HG02610 (cell line): ENCODE data around the gene UNC5B.
"Not testable (repeated sequence)": the region's sequence is repeated elsewhere in the genome, so short reads cannot be mapped to it uniquely, and the experiment has no call there.

ENCODE experiments used
- ATAC-seq: cut with Tn5 transposase; IDR thresholded peaks from one replicate; pipeline ENCODE4 v1.9.1; 2021; ENCODE audit warnings: mild to moderate bottlenecking, moderate library complexity; ENCODE audit not compliant: unreplicated experiment

Gene UNC5B

DNA sequence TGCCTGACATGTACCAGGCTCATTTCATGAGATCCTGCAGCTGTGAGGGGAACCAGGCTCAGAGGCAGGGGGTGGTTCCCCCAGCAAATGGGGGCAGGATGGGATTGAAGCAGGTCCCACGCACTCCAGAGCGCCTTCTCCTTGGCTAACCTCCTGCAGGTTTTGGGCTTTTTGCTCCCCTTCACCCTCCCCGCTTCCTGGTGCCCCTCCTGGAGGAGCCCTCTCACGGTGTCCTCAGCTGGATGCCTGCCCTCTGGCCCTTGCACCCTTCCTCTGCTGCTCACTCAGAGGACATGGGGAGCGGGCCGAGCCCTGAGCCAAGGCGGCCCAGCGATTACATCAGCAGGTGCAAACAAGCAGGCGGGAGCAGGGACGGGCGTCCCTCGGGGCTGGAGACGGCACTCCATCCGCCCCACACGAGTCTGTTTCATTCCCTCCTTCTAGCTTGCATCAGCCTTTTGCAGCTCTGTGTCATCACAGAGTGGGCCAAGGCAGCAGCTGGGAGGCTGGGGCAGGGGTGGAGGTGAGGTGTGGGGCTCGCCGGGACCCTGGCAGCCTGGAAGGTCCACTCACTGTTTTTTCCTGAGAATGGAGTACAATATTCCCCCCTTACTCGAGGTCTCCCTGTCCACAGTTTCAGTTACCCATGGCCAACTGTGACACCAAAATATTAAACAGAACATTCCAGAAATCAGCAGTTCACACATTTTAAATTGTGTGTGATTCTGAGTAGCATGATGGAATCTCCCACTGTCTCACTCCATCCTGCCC, 54.0 kb downstream of the UNC5B start:
- ATAC-seq, result no peak

DNA sequence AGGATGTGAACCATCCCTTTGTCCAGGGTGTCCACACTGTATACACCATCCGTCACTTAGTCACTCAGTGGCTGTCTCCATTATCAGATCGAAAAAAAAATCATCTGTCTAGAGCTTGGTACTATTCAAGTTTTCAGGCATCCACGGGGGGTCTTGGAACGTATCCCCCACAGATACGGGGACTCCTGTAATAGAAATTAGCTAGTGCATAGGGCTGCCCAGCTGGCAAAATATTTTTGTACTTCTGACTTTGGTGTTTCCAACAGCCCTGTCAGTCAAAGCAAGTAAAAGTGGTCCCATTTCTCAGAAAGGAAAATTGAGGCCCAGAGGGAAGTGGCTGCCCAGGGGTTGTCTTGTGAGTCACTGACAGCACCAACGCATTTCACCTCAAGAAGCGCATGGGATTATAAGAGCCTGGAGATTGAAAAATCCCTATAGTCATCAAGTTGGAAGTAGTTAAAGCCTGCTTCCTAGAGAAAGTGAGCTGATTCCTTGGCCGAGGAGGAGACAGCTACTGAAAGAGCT, 54.6 kb downstream of the UNC5B start:
- ATAC-seq, result no peak

DNA sequence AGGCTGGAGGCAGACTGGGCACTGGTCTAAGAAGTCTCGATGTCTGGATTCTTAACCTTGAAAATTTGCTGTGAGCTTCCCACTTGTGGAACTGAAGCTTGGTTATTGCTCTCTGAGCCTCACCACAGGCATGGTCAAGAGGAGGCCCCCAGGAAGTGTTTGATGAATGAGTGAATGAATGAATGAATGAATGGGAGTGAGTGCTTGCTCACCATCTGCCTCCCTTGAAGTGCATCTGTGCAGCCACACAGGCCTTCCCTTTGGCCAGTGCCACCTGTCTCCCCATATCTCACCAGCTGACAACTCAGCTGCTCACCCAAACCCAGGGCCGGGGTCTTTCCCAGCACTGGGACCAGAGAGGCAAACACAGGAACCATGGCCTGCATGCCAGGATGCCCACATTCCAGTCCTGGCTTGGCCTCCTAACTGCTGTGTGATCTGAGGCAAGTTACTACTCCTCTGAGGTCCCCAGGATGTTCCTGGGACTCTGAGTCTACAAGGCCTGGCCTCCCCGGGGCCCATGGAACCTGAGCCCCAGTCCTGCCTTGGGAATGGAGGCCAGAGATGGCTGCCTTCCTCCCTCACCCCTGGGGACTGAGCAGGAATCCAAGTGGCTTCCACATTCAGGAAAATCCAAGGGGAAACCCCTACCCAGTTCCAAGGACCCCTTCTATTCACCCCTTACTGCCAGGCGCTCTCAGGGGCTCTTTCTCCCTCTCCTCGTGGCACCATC, 55.3 kb downstream of the UNC5B start:
- no peak for ATAC-seq

DNA sequence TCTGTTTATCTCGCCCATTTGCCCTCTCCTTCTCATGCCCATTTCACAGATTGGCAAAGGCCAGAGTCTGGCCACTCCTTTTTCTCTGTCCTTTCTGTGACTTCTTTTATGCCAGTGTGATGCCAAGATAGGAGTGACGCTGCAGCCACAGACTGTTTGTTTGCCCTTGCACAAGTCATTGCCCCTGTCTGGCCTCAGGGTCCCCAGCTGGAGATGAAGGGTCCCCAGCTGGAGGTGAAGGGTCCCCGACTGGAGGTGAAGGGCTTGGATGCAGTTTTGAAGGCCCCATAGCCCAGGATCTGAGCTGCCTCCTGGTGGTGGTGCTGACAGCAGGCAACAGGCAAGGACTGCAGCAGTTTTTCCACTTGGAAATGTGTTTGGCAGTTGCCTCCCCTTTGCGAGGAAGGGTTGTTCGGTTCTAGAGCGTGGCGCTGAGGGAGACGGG, 55.9 kb downstream of the UNC5B start:
- ATAC-seq, result no peak

DNA sequence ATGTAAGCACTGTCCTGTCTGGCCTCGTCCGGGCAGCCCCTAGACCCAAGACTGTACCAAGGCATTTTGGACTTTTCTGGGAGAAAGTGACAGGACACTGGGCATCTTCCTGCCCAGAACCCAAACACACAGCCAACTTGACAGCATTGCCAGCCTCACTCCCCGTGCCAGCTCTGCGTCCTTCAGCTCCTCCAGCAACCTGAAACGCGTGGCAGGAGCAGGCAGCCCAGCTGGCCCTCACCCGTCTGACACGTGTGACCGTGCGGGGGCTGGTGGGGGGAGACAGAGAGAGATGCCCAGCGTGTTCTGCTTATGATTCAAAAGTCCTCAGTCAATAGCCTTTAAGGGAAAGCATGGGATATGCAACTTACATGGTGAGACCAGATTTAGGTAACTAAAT, 56.4 kb downstream of the UNC5B start:
- no peak for ATAC-seq

DNA sequence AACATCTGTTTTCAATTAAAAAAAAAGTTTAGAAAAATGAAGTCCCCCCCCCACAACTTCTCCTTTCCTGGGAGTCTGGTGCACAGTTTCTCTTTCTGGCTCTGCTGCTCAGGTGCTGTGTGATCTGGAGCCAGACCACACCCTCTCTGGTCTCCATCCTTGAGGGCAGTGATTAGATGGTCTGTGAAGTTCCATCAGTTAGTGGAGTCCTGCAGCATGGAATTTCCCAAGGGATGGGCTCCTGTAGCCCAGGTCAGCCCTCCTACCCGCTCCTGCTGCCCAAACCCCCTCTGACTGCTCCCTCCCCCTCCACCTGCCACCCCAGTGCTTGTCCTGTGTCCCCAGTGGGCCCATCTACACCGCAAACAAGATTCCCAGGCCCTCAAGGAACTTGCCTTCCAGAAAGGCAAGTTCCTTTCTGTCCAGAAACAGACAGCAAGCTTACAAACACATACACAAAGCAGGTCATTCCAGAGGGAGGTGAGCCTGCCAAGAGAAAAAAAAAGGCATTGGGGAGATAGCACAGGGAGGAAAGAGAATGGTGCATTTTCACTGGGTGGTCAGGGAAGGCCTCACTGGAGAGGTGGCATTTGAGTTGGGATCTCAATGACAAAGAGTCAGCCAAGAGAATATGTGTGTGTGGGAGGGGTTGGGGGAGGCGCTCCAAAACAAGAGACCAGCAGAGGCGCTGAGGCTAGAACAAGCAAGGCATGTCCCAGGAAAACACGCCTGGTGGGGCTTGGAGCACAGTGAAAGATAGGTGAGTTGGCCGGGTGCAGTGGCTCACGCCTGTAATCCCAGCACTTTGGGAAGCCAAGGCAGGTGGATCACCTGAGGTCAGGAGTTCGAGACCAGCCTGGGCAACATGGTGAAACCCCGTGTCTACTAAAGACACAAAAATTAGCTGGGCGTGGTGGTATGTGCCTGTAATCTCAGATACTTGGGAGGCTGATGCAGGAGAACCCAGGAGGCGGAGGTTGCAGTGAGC, 57.2 kb downstream of the UNC5B start:
- ATAC-seq, result no peak

DNA sequence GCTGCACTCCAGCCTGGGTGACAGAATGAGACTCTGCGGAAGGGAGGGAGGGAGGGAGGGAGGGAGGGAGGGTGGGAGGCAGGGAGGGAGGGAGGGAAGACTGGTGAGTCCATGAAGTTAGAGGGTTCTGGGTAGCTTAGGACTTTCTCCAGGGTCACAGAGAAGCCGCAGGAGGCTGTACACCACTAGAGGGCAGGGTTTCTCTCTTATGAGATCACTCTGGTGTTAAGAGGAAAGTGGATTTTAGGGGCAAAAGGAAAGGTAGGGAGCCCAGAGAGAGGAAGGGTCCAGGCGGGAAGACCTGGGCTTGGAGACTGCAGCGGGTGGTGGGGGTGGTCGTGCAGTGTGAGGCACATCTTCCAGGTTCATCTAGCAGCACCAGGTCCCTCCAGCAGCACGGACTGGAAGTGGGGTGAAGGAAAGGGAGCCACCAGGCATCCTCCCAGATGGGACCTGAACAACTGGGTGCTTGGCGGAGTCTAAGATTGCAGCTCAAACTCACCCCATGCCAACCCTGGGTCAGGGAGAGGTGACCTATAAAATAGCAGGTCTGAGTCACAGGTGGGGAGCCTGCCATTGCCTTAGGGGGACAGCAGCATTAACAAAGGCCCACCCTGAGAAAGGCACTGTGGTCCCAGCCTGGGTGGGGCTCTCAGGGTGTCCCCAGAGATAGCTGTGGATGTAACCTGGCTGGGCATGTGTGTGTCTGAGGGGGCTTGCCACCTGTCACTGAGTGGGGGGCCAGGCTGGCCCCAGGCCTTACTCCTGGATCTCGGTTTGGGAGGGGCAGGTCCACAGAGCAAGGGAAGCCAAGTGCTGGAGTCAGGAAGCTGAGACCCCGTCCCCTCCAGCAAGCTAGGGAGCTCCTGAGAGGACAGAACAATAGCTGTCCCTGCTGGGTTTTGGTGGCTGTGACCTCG, 58.2 kb downstream of the UNC5B start:
- ATAC-seq, result no peak

DNA sequence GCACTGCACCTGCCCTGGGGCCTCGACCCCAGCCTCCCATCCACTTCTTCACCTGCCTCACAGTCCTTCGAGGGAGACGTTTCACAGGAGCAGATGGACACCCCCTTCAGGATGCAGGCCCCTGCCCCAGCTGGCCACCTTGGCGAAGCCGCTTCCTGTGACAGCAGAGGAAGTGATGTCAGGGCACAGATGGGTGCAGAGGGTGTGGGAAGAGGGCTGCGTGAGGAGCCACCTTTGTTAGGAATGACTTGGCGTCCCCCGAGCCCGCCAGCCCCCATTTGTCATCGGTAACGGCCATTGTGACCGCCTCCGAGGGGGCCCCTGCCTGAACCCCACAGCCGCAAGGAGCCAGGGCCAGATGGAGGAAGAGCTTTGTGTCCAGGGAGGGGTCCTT, 59.3 kb downstream of the UNC5B start:
- ATAC-seq, result no peak

DNA sequence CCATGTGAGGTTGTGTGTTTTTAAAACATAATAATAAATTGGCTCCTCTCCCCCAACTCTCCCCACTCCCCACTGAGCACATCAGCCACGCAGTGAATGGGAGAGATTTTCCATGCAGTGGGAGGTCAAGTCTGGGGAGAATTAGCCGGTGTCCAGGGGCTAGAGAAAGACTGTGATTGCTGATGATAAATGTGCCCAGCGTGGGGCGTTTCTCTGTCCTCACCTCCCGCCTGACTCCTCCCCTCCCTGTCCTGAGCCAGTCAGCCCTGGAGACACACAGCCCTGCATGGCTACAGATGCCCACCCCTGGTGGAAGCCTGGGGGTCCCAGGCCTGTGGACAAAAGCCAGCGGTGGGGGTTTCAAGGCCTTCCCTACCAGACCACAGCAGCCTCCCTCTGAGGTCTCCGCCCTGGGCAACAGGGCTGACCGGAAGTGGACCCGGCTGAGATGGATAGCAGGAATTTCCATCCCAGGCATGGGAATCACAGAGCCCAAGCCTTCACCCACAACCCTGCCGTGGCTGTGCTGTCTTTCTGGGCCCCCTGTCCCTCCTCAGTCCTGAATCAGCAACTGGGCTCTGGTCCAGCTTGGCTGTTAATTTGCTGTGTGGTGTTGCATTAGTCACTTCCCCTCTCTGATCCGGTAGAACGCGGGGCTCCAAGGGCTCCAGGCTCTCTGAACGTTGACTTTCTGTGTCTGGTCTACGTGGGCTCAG, 59.8 kb downstream of the UNC5B start:
- ATAC-seq, result no peak

DNA sequence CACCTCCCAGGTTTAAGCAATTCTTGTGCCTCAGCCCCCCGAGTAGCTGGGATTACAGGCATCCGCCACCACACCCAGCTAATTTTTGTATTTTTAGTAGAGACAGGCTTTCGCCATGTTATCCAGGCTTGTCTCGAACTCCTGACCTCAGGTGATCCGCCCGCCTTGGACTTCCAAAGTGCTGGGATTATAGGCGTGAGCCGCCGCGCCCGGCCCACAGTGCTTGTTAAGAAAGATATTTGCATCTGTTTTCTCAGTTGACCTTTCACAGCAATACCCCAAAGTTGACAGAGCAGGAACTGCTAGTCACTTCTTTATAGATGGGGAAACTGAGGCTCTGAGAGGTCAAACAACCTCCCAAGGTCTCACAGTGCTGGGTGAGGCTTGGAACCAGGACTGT, 60.6 kb downstream of the UNC5B start:
- not testable (repeated sequence) for ATAC-seq

DNA sequence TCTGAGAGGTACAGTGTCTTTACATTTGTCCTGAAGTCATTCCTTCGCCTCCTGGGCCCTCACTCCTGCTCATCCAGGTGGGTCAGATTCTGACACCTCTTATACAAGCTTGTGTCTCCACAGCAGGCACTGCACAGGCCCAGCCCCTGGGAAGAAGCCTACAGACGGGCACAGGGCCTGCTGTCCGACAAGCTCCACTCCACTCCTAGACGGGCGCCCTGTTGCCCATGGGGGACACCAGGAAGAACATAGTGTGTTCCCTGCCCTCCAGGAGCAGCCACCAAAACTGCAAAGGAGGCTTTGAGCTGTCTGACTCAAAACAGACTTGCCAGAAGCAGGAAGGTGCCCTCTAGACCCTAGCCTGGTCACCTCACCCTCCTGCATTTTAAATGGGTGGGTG, 61.1 kb downstream of the UNC5B start:
- ATAC-seq, result no peak

DNA sequence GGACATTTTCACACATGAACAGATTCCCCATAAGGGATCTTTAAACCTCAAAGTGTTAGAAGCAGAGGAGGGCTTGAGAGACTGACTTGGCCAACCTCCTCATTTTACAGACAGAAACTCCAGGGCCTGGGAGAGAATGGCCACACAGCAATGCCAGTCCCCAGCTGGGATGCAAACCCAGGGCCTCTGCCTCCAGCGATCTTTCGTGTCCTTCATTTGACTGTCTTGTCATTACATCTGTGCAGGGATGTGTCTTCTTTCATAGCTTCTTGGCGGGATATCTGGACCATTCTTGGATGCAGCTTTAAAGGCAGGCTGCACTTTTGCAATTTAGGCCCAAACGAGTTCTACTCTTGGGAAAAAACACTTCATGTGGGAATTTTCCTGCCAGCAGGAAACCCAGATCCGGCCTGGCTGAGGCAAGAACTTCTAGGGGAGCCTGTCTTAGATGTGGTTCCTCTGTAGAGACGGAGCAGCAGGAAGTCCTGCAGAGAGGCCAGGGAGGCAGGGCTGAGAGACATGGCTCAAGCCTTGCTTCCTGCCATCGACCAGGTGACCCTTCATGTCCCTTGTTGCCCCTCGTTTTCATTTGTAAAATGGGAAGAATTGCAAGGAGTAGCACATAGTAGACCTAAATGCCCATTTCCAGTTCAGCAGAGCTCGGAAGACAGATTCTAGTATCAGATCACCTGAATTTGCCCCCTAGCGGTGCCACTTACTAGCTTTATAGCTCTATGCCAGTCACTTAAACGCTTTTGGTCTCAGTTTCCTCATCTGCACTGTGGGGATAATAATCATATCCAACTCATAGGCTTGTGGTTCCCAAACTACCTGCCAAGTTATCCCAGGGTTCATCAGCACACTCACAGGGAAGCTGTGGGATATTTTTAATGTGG, 62.8 kb downstream of the UNC5B start:
- no peak for ATAC-seq

DNA sequence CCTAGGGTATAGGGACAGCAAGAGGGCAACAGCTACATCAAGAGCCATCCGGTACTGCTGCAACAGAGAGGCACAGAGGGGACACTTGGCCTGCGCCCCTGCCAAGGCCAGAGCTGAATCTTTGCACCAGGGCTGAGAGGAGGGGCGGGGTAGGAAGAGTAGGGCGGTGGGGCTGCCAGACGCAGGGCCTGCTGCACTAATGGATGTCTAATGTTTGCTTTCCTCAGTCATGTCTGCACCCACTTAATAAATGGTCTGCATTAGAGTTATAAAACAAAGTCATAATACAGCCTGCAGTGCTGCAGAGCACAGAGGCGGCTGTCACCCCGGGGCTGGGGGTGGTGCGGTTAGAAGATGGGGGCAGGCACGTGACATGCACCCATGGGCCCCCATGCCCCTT, 64.5 kb downstream of the UNC5B start:
- no peak for ATAC-seq

DNA sequence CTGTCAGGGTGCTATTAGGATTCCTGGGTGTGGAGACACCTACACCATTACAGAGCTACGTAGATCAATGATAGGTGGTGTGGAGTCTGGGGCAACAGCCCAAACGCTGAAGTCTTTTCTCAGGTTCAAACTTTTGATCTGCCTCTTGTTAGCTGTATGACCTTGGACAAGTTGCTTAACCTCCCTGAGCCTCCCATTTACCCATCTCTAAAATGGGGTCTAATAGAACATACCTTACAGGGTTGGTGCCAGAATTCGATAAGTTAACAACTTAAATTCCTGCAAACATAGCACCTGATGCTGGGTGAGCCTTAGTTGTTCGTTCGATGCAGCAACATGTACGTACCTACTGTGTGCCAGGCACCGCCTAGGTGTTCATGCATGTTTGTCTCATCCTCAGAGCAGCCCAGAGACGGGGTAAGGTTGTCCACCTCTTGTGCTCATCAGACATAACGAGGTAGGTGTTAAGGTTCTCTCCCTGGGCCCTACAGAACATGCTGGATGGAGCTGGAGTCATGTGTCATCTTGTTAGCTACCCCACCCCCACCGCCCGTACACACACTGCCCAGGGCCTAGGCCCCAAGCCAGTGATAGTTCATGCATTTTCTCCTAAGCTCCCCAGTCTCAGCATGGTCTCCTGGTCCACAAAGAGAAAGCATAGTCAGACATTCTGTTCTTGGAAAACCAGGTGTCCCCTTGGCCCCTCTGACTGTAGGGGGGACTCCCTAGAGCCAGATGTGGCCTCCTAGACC, 65.7 kb downstream of the UNC5B start:
- no peak for ATAC-seq

DNA sequence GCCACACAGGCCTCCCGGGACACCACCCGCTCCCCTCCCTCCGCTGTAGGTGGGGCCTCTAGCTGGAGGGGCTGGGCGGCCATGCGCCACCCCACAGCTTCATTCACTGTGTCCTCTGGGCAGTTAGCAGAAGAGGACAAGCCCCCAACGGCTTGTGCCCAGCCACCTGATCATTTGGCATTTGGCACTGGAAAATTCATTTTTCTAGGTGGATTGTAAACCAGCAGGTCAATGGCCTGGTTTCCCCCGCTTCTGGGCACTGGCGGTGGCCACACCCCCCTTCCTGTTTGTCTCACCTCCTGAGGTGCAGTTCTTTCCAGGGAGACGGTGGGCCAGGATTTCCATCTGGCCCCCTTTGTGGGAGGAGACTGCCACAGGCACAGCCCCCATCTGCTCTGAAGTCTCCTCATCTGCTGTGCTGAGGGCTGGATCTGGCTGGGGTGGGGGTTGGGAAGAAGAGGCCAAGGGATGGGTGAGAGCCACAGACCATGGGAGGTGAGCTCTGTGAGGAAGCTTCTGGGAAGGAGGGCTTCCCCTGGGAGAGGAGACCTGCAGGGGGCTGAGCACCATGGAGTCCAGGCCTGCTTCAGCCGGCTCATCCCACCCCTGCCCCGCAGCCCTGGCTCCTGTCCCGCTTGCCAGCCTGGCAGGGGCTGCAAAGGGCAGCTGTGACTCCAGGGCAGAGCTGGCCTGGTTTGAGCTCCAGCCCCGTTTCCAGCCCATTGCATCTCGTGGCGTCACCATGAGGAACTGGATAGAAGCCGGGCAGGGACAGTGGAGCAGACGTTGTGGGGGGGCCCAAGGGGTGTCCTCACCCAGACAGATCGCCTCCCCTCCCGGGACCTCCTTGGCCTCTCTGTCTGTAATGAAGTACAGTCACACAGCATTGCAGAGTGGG, 66.6 kb downstream of the UNC5B start:
- no peak for ATAC-seq

DNA sequence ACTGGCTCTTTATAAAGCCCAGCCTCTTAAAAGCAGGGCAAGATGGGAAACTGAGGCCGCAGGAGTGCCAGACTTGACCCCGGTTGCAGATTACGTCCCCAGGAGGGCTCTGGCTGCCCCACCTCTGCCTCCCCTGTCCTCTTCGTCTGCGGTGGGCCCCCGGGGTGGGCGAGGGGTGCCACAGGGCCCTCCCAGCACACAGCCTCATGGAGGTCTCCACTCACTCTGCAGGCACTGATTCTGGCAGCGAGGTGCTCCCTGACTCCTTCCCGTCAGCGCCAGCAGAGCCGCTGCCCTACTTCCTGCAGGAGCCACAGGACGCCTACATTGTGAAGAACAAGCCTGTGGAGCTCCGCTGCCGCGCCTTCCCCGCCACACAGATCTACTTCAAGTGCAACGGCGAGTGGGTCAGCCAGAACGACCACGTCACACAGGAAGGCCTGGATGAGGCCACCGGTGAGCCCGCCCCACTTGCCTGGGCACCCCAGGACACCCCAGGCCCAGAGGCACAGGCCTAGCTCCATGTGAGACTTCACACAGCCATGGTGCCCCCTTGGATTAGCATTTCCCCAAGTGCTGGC, 67.3 kb downstream of the UNC5B start:
- no peak for ATAC-seq
